Kidney (tissue), 14 donors: ENCODE results near the gene NEDD1. TPM values are rescaled to one million over a fixed set of nuclear protein-coding genes. Genes with fewer than 3 reads are reported as not detected.

Source experiments
- DNase-seq, 5 donors: peaks; one replicate each; pipeline ENCODE4 v3.0.0-alpha.2; 2013 to 2020
- FAIRE-seq: peaks from 2 replicates; lab custom pipeline; 2012; peaks lifted over from hg19 to GRCh38; lab: Jason Lieb, UNC
- H3K27ac ChIP-seq, 2 donors: one replicate each; pipeline ENCODE4 v1.7.0; 2013; ENCODE audit warnings: low read depth in 2 of 2, low read length in 2 of 2, inconsistent platforms in 1 of 2
- H3K27me3 ChIP-seq: one replicate; pipeline ENCODE4 v1.7.1; 2013; ENCODE audit warnings: low read length, inconsistent platforms; ENCODE audit not compliant: control insufficient read depth, insufficient read depth
- H3K36me3 ChIP-seq, 3 donors: one replicate each; pipeline versions ENCODE4 v1.7.0 to v1.7.1; 2013; ENCODE audit warnings: low read length in 3 of 3, control low read depth in 1 of 3, inconsistent platforms in 1 of 3; ENCODE audit not compliant: insufficient read depth in 3 of 3, control insufficient read depth in 2 of 3
- H3K4me1 ChIP-seq, 3 donors: one replicate each; pipeline versions ENCODE4 v1.7.0 to v1.7.1; 2013; ENCODE audit warnings: low read length in 3 of 3, inconsistent platforms in 1 of 3, low read depth in 1 of 3; ENCODE audit not compliant: control insufficient read depth in 2 of 3, insufficient read depth in 2 of 3
- H3K4me3 ChIP-seq, 3 donors: one replicate each; pipeline versions ENCODE4 v1.7.0 to v1.8.1; 2013; ENCODE audit warnings: low read length in 3 of 3, control low read depth in 1 of 3, inconsistent platforms in 1 of 3
- H3K9ac ChIP-seq, 3 donors: one replicate each; pipeline versions ENCODE4 v1.7.0 to v1.7.1; 2013; ENCODE audit warnings: low read length in 3 of 3, control low read depth in 1 of 3, inconsistent platforms in 1 of 3
- H3K9me3 ChIP-seq, 3 donors: one replicate each; pipeline versions ENCODE4 v1.7.0 to v1.7.1; 2013; ENCODE audit warnings: low read length in 3 of 3, control low read depth in 1 of 3, inconsistent platforms in 1 of 3; ENCODE audit not compliant: control insufficient read depth in 2 of 3, insufficient read depth in 1 of 3
- CTCF ChIP-seq: IDR thresholded peaks from 3 replicates; pipeline ENCODE4 v1.5.1; 2012; ENCODE audit warnings: mild to moderate bottlenecking, moderate library complexity, borderline replicate concordance; ENCODE audit not compliant: insufficient read depth; ENCODE audit errors: extremely low read depth
- intact Hi-C: fragments of 100-400 bp; cut with DNase I; formaldehyde crosslinking; loops from one replicate; pipeline ENCODE4 v1.11.1; 2022
- polyA plus RNA-seq: library from polyadenylated mRNA; stranded (reverse); fragments of 350-450 nt; fragmentation: Illumina TruSeq; extraction: RNeasy Lipid Tissue Mini Kit (QIAGEN cat#74804); gene quantifications from one replicate; pipeline ENCODE4 v1.2.3, GENCODE V29; 2014; ENCODE audit warnings: low read depth, low replicate concordance; ENCODE audit not compliant: insufficient read depth
- total RNA-seq: library from RNA; stranded (reverse); fragmentation: NEBNext Ultra II Directional; extraction: Animal tissue kit (Norgen Biotek cat#: 25700); gene quantifications from one replicate; pipeline ENCODE4 v1.2.1, GENCODE V29; 2021
- donor health status: control.
- donor health status: control.
- donor health status: control.
- donor health status: control.
- donor health status: control.
- donor health status: DM: yes; HTN: yes; CAD: no.
- donor health status: Normal renal cell carcinoma (clear cell type).

The NEDD1 gene
- total and polyA plus RNA-seq, 2 donors from 2014 or later = 4.2 to 14.3 TPM

GRCh38 chr12:96988919-96989318 lies 81.9 kb downstream of the NEDD1 start:
- no peaks in the 10 kb centered on the region for H3K36me3 ChIP-seq
- FAIRE-seq (no peak), DNase-seq (no peak)
- TF ChIP-seq CTCF = no peak
- H3K9ac ChIP-seq = no peak overlapping the region
- no peaks in the 10 kb centered on the region for H3K9me3 ChIP-seq
- no peak overlapping the region for H3K4me3 ChIP-seq
- H3K27me3 ChIP-seq = no peaks in the 10 kb centered on the region
- no peak overlapping the region for H3K27ac ChIP-seq
- intact Hi-C loops = no loop called here
- H3K4me1 ChIP-seq = peaks cover 0 to 2% (median 0%) of the 10 kb centered on the region in 3 donors

GRCh38 chr12:96989916-96990315 lies 82.9 kb downstream of the NEDD1 start:
- intact Hi-C loops = no loop called here
- no peaks in the 10 kb centered on the region for H3K36me3 ChIP-seq
- H3K4me3 ChIP-seq = no peak overlapping the region
- TF ChIP-seq CTCF = peak; percentile 37
- H3K4me1 ChIP-seq = peaks cover 0 to 2% (median 0%) of the 10 kb centered on the region in 3 donors
- no peaks in the 10 kb centered on the region for H3K9me3 ChIP-seq
- DNase-seq (peak in 3 of 5 donors; percentile 17 to 59 (median 41)), FAIRE-seq (no peak)
- H3K9ac ChIP-seq = no peak overlapping the region
- no peak overlapping the region for H3K27ac ChIP-seq
- H3K27me3 ChIP-seq = no peaks in the 10 kb centered on the region

GRCh38 chr12:96994900-96995299 lies 87.8 kb downstream of the NEDD1 start:
- no peak overlapping the region for H3K9ac ChIP-seq
- no peak for TF ChIP-seq CTCF
- no peaks in the 10 kb centered on the region for H3K9me3 ChIP-seq
- intact Hi-C loops = no loop called here
- FAIRE-seq = no peak
- no peak overlapping the region for H3K27ac ChIP-seq
- H3K27me3 ChIP-seq = no peaks in the 10 kb centered on the region
- no peak overlapping the region for H3K4me3 ChIP-seq
- DNase-seq = no peak
- H3K36me3 ChIP-seq = no peaks in the 10 kb centered on the region
- H3K4me1 ChIP-seq = no peaks in the 10 kb centered on the region

- H3K36me3 ChIP-seq = no peaks in the 10 kb centered on the region
- no peaks in the 10 kb centered on the region for H3K27me3 ChIP-seq
- no peak overlapping the region for H3K9ac ChIP-seq
- H3K9me3 ChIP-seq = no peaks in the 10 kb centered on the region
- H3K27ac ChIP-seq = no peak overlapping the region
- no peaks in the 10 kb centered on the region for H3K4me1 ChIP-seq
- TF ChIP-seq CTCF = no peak
- intact Hi-C loops = no loop called here
- no peak overlapping the region for H3K4me3 ChIP-seq
- DNase-seq (no peak), FAIRE-seq (no peak)
Measured at GRCh38 chr12:96995861-96996260, 88.8 kb downstream of the NEDD1 start.
